CD4-positive, CD25-positive, alpha-beta regulatory T cell (primary cell): ENCODE data around the gene SLAIN1. TPM values are rescaled to one million over a fixed set of nuclear protein-coding genes. Genes with fewer than 3 reads are reported as not detected.

Experiments used
- ATAC-seq, 2 donors: fragments of 150-1000 bp; cut with Tn5 transposase; one replicate each; pipeline ENCODE4 v1.10.0; 2021; ENCODE audit warnings: low read depth in 2 of 2, moderate number of reproducible peaks in 2 of 2, moderate library complexity in 1 of 2
- DNase-seq, 3 donors: peaks; one replicate each; pipeline versions ENCODE4 v3.0.0 to v3.0.0-alpha.2; 2012 to 2022; ENCODE audit warnings: mixed read lengths in 1 of 3
- H3K27ac ChIP-seq: one replicate; pipeline ENCODE4 v1.7.0; 2013; ENCODE audit warnings: mild to moderate bottlenecking, low read length; ENCODE audit not compliant: insufficient read depth, poor library complexity, severe bottlenecking
- H3K27me3 ChIP-seq: one replicate; pipeline ENCODE4 v1.7.0; 2013; ENCODE audit warnings: low read length; ENCODE audit not compliant: control insufficient read depth, insufficient read depth
- H3K36me3 ChIP-seq: one replicate; pipeline ENCODE4 v1.7.0; 2013; ENCODE audit warnings: mild to moderate bottlenecking, low read length, moderate library complexity; ENCODE audit not compliant: control insufficient read depth, insufficient read depth
- H3K4me1 ChIP-seq: 2 replicates; pipeline ENCODE4 v1.7.0; 2013; ENCODE audit warnings: mild to moderate bottlenecking, low read length; ENCODE audit not compliant: insufficient read depth, control insufficient read depth, poor library complexity, severe bottlenecking
- H3K4me3 ChIP-seq: one replicate; pipeline ENCODE4 v1.7.0; 2013; ENCODE audit warnings: low read depth, mild to moderate bottlenecking, low read length, moderate library complexity
- H3K9me3 ChIP-seq, 2 experiments: 1 replicate in 1 of 2; 2 replicates in 1 of 2; pipeline ENCODE4 v1.7.0; 2013; ENCODE audit warnings: low read length in 2 of 2, mild to moderate bottlenecking in 1 of 2, moderate library complexity in 1 of 2; ENCODE audit not compliant: control insufficient read depth in 2 of 2
- H3K27ac Mint-ChIP-seq, 3 donors: one replicate each; pipeline ENCODE4 v1.8.0; 2020 to 2022; ENCODE audit warnings: mild to moderate bottlenecking in 3 of 3, mixed read lengths in 3 of 3, moderate library complexity in 2 of 3
- H3K27me3 Mint-ChIP-seq: one replicate; pipeline ENCODE4 v1.8.0; 2022; ENCODE audit warnings: mild to moderate bottlenecking, mixed read lengths
- H3K36me3 Mint-ChIP-seq: one replicate; pipeline ENCODE4 v1.8.0; 2020; ENCODE audit warnings: mixed read lengths
- H3K4me1 Mint-ChIP-seq, 4 donors: one replicate each; pipeline ENCODE4 v1.8.0; 2020 to 2022; ENCODE audit warnings: mixed read lengths in 4 of 4, mild to moderate bottlenecking in 1 of 4
- H3K4me3 Mint-ChIP-seq, 4 donors: one replicate each; pipeline ENCODE4 v1.8.0; 2020 to 2022; ENCODE audit warnings: mild to moderate bottlenecking in 4 of 4, mixed read lengths in 4 of 4, moderate library complexity in 3 of 4
- H3K9me3 Mint-ChIP-seq, 7 donors: one replicate each; pipeline ENCODE4 v1.8.0; 2020 to 2022; ENCODE audit warnings: mixed read lengths in 7 of 7, mild to moderate bottlenecking in 3 of 7, moderate library complexity in 2 of 7
- polyA plus RNA-seq, 4 donors: library from polyadenylated mRNA; unstranded; fragments of 300-500 nt; fragmentation: Illumina TruSeq; gene quantifications; one replicate each; pipeline ENCODE4 v1.2.3, GENCODE V29; 2021
- total RNA-seq: library from RNA; stranded (reverse); gene quantifications from one replicate; pipeline ENCODE4 v1.2.3, GENCODE V29; 2022

The SLAIN1 gene
- total and polyA plus RNA-seq, 5 donors from 2014 or later: 22.0 to 42.0 (median 27.7) TPM

- peaks cover 11% of the 10 kb centered on the region for H3K36me3 ChIP-seq
- ATAC-seq: peak; percentile 59 to 67
- peak in 2 of 3 donors; percentile 21 to 79 for DNase-seq
- Mint-ChIP-seq H3K36me3 (peaks cover 29% of the 10 kb centered on the region), H3K9me3 (no peaks in the 10 kb centered on the region), H3K27me3 (no peaks in the 10 kb centered on the region), H3K4me1 (peaks cover 22 to 46% (median 33%) of the 10 kb centered on the region in 4 donors), H3K27ac (peak overlapping the region; percentile 72 to 89 (median 75)), H3K4me3 (peak overlapping the region; percentile 62 to 82 (median 76))
- H3K4me3 ChIP-seq: peak overlapping the region; percentile 60
- H3K27ac ChIP-seq: no peak overlapping the region
- H3K27me3 ChIP-seq: no peaks in the 10 kb centered on the region
- no peaks in the 10 kb centered on the region for H3K9me3 ChIP-seq
- peaks cover 5% of the 10 kb centered on the region for H3K4me1 ChIP-seq
Measured at GRCh38 chr13:77729502-77730221, 32.2 kb downstream of the SLAIN1 start.

- H3K4me1 ChIP-seq: peaks cover 5% of the 10 kb centered on the region
- no peak overlapping the region for H3K27ac Mint-ChIP-seq
- peaks cover 22% of the 10 kb centered on the region for H3K36me3 Mint-ChIP-seq
- ATAC-seq (no peak), DNase-seq (peak in 1 of 3 donors; percentile 22)
- H3K4me1 Mint-ChIP-seq: peaks cover 22 to 40% (median 29%) of the 10 kb centered on the region in 4 donors
- no peaks in the 10 kb centered on the region for H3K27me3 Mint-ChIP-seq
- H3K4me3 Mint-ChIP-seq: no peak overlapping the region
- no peaks in the 10 kb centered on the region for H3K9me3 ChIP-seq
- no peaks in the 10 kb centered on the region for H3K27me3 ChIP-seq
- H3K9me3 Mint-ChIP-seq: no peaks in the 10 kb centered on the region
- H3K27ac ChIP-seq: no peak overlapping the region
- H3K36me3 ChIP-seq: peaks cover 5% of the 10 kb centered on the region
- H3K4me3 ChIP-seq: peak overlapping the region; percentile 60
Measured at GRCh38 chr13:77730572-77730971, 33.1 kb downstream of the SLAIN1 start.

GRCh38 chr13:77732287-77732686, 34.8 kb downstream of the SLAIN1 start:
- H3K4me1 ChIP-seq: peaks cover 5% of the 10 kb centered on the region
- H3K36me3 ChIP-seq: peaks cover 10% of the 10 kb centered on the region
- no peak for ATAC-seq
- no peaks in the 10 kb centered on the region for H3K9me3 Mint-ChIP-seq
- H3K27me3 ChIP-seq: no peaks in the 10 kb centered on the region
- no peaks in the 10 kb centered on the region for H3K9me3 ChIP-seq
- peaks cover 21 to 34% (median 26%) of the 10 kb centered on the region in 4 donors for H3K4me1 Mint-ChIP-seq
- H3K4me3 Mint-ChIP-seq: no peak overlapping the region
- H3K36me3 Mint-ChIP-seq: peaks cover 14% of the 10 kb centered on the region
- H3K27me3 Mint-ChIP-seq: no peaks in the 10 kb centered on the region
- H3K27ac Mint-ChIP-seq: no peak overlapping the region
- DNase-seq: no peak
- H3K4me3 ChIP-seq: no peak overlapping the region
- no peak overlapping the region for H3K27ac ChIP-seq

- no peak overlapping the region for H3K4me3 ChIP-seq
- no peak overlapping the region for H3K27ac ChIP-seq
- no peak overlapping the region for H3K27ac Mint-ChIP-seq
- no peak for ATAC-seq
- no peaks in the 10 kb centered on the region for H3K27me3 ChIP-seq
- H3K4me1 Mint-ChIP-seq: peaks cover 16 to 23% (median 20%) of the 10 kb centered on the region in 4 donors
- no peaks in the 10 kb centered on the region for H3K9me3 ChIP-seq
- H3K9me3 Mint-ChIP-seq: no peaks in the 10 kb centered on the region
- H3K36me3 Mint-ChIP-seq: peaks cover 11% of the 10 kb centered on the region
- H3K27me3 Mint-ChIP-seq: no peaks in the 10 kb centered on the region
- no peak for DNase-seq
- peaks cover 10% of the 10 kb centered on the region for H3K36me3 ChIP-seq
- H3K4me1 ChIP-seq: peaks cover 5% of the 10 kb centered on the region
- H3K4me3 Mint-ChIP-seq: no peak overlapping the region
Measured at GRCh38 chr13:77733674-77734073, 36.2 kb downstream of the SLAIN1 start.

GRCh38 chr13:77737583-77738200, 40.2 kb downstream of the SLAIN1 start:
- Histone ChIP-seq H3K4me3 (no peak overlapping the region), H3K9me3 (no peaks in the 10 kb centered on the region), H3K4me1 (no peaks in the 10 kb centered on the region), H3K27me3 (no peaks in the 10 kb centered on the region), H3K36me3 (peaks cover 10% of the 10 kb centered on the region), H3K27ac (no peak overlapping the region)
- H3K27ac Mint-ChIP-seq: no peak overlapping the region
- H3K4me1 Mint-ChIP-seq: peaks cover 2 to 10% (median 6%) of the 10 kb centered on the region in 4 donors
- no peak overlapping the region for H3K4me3 Mint-ChIP-seq
- H3K9me3 Mint-ChIP-seq: no peaks in the 10 kb centered on the region
- no peak for DNase-seq
- no peaks in the 10 kb centered on the region for H3K36me3 Mint-ChIP-seq
- H3K27me3 Mint-ChIP-seq: no peaks in the 10 kb centered on the region
- ATAC-seq: no peak

GRCh38 chr13:77740097-77740735, 42.7 kb downstream of the SLAIN1 start:
- no peak for ATAC-seq
- Mint-ChIP-seq H3K4me3 (no peak overlapping the region), H3K27me3 (no peaks in the 10 kb centered on the region), H3K9me3 (no peaks in the 10 kb centered on the region), H3K27ac (no peak overlapping the region), H3K4me1 (peaks cover 8 to 13% (median 10%) of the 10 kb centered on the region in 4 donors), H3K36me3 (peaks cover 6% of the 10 kb centered on the region)
- no peaks in the 10 kb centered on the region for H3K4me1 ChIP-seq
- no peak overlapping the region for H3K4me3 ChIP-seq
- H3K36me3 ChIP-seq: peaks cover 16% of the 10 kb centered on the region
- no peak overlapping the region for H3K27ac ChIP-seq
- H3K9me3 ChIP-seq: no peaks in the 10 kb centered on the region
- no peaks in the 10 kb centered on the region for H3K27me3 ChIP-seq
- DNase-seq: no peak

GRCh38 chr13:77740931-77741596, 43.6 kb downstream of the SLAIN1 start:
- Mint-ChIP-seq H3K4me3 (no peak overlapping the region), H3K36me3 (peaks cover 12% of the 10 kb centered on the region)

More at GRCh38 chr13:77740931-77741596, 43.6 kb downstream of the SLAIN1 start:
- Histone ChIP-seq H3K27me3 (no peaks in the 10 kb centered on the region), H3K9me3 (no peaks in the 10 kb centered on the region), H3K36me3 (peaks cover 14% of the 10 kb centered on the region), H3K27ac (no peak overlapping the region), H3K4me1 (no peaks in the 10 kb centered on the region), H3K4me3 (no peak overlapping the region)
- Mint-ChIP-seq H3K27ac (peak overlapping the region in 1 of 3 donors; percentile 69), H3K4me1 (peaks cover 10 to 20% (median 16%) of the 10 kb centered on the region in 4 donors), H3K9me3 (no peaks in the 10 kb centered on the region), H3K27me3 (no peaks in the 10 kb centered on the region)
- ATAC-seq (no peak), DNase-seq (no peak)
